ENCODE data around the gene CPED1. TPM values are rescaled to one million over a fixed set of nuclear protein-coding genes. Genes with fewer than 3 reads are reported as not detected.
"Not testable (repeated sequence)": the region's sequence is repeated elsewhere in the genome, so short reads cannot be mapped to it uniquely, and the experiment has no call there.

CPED1 gene
- total and polyA plus RNA-seq, 11 donors = 3.6 to 51.2 (median 24.8) TPM

DNA sequence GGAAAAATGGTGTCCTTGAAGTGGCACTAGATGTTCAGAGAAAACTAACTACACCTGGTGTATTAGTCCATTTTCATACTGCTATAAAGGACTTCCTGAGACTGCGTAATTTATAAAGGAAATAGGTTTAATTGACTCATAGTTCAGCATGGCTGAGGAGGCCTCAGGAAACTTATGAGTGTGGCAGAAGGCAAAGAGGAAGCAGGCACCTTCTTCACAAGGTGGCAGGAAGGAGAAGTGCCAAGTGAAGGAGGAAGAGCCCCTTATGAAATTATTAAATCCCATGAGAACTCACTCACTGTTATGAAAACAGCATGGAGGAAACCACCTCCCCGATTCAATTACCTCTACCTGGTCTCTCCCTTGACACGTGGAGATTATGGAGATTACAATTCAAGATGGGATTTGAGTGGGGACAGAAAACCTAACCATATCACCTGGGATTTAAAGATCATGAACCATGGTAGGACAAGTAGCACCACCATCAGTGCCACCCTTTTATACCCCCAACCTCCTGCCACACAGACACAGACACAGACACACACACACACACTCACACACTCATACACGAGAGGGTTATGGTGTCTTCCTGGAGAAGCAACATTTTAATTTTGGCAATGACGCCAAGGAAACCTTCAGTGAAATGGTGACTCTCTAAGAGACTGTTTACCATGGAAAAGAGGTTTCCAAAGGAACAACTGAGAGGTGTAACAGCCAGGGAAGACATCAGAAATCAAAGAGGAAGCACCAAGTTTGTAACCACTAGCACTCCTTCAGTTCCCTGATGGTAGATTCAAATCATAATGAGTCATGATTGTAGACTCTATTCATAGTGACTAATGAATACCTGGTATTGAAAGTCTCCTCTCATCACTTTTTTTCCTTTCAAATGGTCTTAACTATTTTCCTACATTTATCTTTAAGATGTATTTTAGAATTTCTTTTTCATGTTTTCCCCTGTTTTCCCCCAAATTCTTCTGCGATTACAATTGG, 298.5 kb downstream of the CPED1 start:
- H3K36me3 ChIP-seq = peaks cover 0 to 36% (median 8%) of the 10 kb centered on the region in 9 donors
- no peak overlapping the region for H3K27ac ChIP-seq
- ATAC-seq = no peak
- H3K9me3 ChIP-seq = peaks cover 0 to 19% (median 2%) of the 10 kb centered on the region in 12 donors
- DNase-seq = no peak
- TF ChIP-seq, protein P1, sequence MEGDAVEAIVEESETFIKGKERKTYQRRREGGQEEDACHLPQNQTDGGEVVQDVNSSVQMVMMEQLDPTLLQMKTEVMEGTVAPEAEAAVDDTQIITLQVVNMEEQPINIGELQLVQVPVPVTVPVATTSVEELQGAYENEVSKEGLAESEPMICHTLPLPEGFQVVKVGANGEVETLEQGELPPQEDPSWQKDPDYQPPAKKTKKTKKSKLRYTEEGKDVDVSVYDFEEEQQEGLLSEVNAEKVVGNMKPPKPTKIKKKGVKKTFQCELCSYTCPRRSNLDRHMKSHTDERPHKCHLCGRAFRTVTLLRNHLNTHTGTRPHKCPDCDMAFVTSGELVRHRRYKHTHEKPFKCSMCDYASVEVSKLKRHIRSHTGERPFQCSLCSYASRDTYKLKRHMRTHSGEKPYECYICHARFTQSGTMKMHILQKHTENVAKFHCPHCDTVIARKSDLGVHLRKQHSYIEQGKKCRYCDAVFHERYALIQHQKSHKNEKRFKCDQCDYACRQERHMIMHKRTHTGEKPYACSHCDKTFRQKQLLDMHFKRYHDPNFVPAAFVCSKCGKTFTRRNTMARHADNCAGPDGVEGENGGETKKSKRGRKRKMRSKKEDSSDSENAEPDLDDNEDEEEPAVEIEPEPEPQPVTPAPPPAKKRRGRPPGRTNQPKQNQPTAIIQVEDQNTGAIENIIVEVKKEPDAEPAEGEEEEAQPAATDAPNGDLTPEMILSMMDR (IDR thresholded peaks at IDR 0.05) = no peak
- no peak for TF ChIP-seq POLR2A (IDR thresholded peaks at IDR 0.05)
- no peaks in the 10 kb centered on the region for H3K4me1 ChIP-seq
- 82 to 88% (median 86%) methylated on average over 6 of the region's 6 CpGs for WGBS, 4 donors
- no peaks in the 10 kb centered on the region for H3K27me3 ChIP-seq
- intact Hi-C loops (cut with DNase I) = no loop called here
- H3K4me3 ChIP-seq = no peak overlapping the region

DNA sequence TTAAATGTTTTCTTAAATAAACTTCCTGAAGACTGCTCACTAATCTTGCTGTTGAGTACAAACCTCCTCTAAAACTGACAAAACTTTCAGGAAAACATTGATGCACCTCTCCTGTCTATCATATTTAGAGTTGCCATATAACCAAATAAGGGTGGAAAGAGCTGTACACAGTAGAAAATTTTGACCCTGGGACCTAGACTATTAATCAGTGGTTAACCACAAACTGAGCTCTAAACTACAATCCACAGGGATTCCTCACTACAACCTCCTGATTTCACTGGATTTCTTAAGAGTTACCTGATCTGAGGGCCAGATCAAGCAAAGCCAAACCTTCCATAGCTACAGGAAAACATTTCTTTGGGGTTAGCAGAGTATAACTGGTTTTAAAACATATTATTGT, 300.4 kb downstream of the CPED1 start:
- Histone ChIP-seq H3K27me3 (no peaks in the 10 kb centered on the region), H3K36me3 (peaks cover 0 to 25% (median 4%) of the 10 kb centered on the region in 9 donors), H3K4me3 (no peak overlapping the region), H3K4me1 (no peaks in the 10 kb centered on the region), H3K27ac (no peak overlapping the region), H3K9me3 (peaks cover 0 to 19% (median 2%) of the 10 kb centered on the region in 12 donors)
- intact Hi-C loops (cut with DNase I) = no loop called here
- TF ChIP-seq POLR2A (IDR thresholded peaks at IDR 0.05) = no peak
- TF ChIP-seq, protein P1 (IDR thresholded peaks at IDR 0.05) = no peak
- ATAC-seq = no peak
- DNase-seq = no peak

DNA sequence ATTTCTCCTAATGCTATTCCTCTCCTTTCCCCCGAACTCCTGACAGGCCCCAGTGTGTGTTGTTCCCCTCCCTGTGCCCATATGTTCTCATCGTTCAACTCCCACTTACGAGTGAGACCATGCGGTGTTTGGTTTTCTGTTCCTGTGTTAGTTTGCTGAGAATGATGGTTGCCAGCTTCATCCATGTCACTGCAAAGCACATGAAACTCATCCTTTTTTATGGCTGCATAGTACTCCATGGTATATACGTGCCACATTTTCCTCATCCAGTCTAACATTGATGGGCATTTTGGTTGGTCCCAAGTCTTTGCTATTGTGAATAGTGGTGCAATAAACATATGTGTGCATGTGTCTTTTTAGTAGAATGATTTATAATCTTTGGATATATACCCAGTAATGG, 301.4 kb downstream of the CPED1 start:
- H3K27ac ChIP-seq; intact Hi-C loops (cut with DNase I); H3K4me1 ChIP-seq; H3K27me3 ChIP-seq; ATAC-seq; DNase-seq; H3K4me3 ChIP-seq: not testable (repeated sequence)
- WGBS, 4 donors = 92 to 95% (median 93%) methylated on average over 5 of the region's 5 CpGs
- H3K36me3 ChIP-seq = peaks cover 0 to 15% (median 4%) of the 10 kb centered on the region in 9 donors
- H3K9me3 ChIP-seq = peaks cover 0 to 15% (median 1%) of the 10 kb centered on the region in 12 donors

DNA sequence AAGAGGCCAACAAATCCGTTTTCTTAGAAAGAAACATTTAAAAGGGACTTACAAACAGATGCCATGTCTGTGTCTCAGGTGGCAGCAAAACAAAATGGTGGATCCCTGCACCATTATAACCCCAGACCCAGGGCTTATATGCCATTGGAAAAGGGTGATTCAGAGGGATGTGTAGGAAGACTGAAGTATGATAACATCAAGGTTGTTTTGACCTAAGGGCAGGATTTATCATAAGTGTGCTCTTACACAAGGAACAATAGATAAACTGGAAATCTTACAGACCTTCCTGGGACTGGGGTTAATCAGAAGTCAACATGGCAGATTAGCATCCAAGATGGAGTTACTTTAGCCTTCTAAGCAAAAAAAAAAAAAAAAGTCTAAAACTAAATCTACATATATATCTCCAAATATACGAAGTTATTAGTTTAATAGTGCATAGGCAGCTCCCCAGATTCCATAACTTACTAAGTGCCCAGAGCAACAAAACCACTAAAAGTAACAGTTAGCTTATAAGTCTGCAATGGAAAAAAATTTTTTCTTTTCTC, 306.0 kb downstream of the CPED1 start:
- TF ChIP-seq, protein P1 (IDR thresholded peaks at IDR 0.05) = no peak
- no peak for TF ChIP-seq POLR2A (IDR thresholded peaks at IDR 0.05)
- Histone ChIP-seq H3K9me3 (peaks cover 0 to 15% (median 0%) of the 10 kb centered on the region in 12 donors), H3K27ac (no peak overlapping the region), H3K27me3 (no peaks in the 10 kb centered on the region), H3K4me3 (no peak overlapping the region), H3K4me1 (no peaks in the 10 kb centered on the region), H3K36me3 (peaks cover 0 to 27% (median 14%) of the 10 kb centered on the region in 9 donors)
- WGBS, 4 donors = 86 to 92% (median 88%) methylated on average over 2 of the region's 2 CpGs
- no peak for ATAC-seq
- intact Hi-C loops (cut with DNase I) = no loop called here
- DNase-seq = no peak
